ENCODE results near the gene HASPIN. TPM values are rescaled to one million over a fixed set of nuclear protein-coding genes. Genes with fewer than 3 reads are reported as not detected.
A peak's percentile ranks its signal among the peaks of the same experiment; 100 is the strongest.

HASPIN gene
- total and polyA plus RNA-seq, 8 donors, result 1.9 to 4.5 (median 2.6) TPM

GRCh38 chr17:3754458-3755334 lies 31.0 kb downstream of the HASPIN start:
- ATAC-seq (peak; percentile 95), DNase-seq (peak; percentile 51 to 94 (median 90))
- no peak for TF ChIP-seq CTCF (IDR thresholded peaks at IDR 0.05)
- H3K4me1 ChIP-seq, result peaks cover 0 to 12% of the 10 kb centered on the region in 2 donors
- no peaks in the 10 kb centered on the region for H3K36me3 ChIP-seq
- peak overlapping the region in 1 of 2 donors; percentile 63 for H3K27ac ChIP-seq
- peaks cover 0 to 1% of the 10 kb centered on the region in 2 donors for H3K9me3 ChIP-seq
- H3K27me3 ChIP-seq, result peaks cover 0 to 21% of the 10 kb centered on the region in 2 donors
- intact Hi-C loops (cut with DNase I), result no loop called here
- H3K4me3 ChIP-seq, result peak overlapping the region; percentile 24 to 42

DNA sequence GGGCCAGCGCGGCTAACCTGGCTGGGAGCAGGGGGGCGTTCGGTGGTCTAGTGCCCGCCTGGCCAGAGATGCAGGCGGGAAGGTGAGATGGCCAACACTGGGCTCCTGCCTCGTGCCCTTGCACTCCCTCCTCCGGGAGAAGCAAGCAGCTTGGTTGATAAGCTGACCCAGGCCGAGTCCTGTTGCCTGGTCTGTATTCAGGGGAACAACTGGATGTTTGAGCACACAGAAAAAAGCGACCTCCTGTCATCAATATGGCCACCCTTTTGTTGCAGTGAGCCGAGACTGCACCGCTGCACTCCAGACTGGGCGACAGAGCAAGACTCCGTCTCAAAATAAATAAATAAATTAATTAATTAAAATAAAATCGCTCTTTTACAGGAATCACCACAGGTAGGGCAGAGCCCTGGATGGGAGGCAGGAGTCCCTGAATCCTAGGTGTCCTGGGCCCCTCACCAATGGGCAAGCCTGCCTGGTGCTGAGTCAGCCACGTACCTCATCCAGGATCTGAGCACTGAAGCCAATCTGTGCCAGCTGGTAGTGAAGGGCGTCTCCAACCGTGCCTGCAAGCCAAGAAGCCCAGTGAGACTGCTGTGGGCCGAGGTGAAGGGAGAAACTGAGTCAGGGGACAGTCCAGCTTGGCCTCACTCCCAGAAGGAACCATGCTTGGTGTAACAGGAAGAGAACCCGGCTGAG lies 31.8 kb downstream of the HASPIN start:
- DNase-seq (no peak), ATAC-seq (no peak)
- Histone ChIP-seq H3K27ac (peak overlapping the region in 1 of 2 donors; percentile 63), H3K4me3 (peak overlapping the region; percentile 24 to 42), H3K4me1 (peaks cover 0 to 12% of the 10 kb centered on the region in 2 donors), H3K36me3 (no peaks in the 10 kb centered on the region), H3K27me3 (peaks cover 0 to 14% of the 10 kb centered on the region in 2 donors), H3K9me3 (peaks cover 0 to 6% of the 10 kb centered on the region in 2 donors)
- intact Hi-C loops (cut with DNase I), result no loop called here
- TF ChIP-seq CTCF (IDR thresholded peaks at IDR 0.05), result no peak

GRCh38 chr17:3759597-3760216 lies 36.0 kb downstream of the HASPIN start:
- Histone ChIP-seq H3K36me3 (no peaks in the 10 kb centered on the region), H3K4me1 (peaks cover 0 to 9% of the 10 kb centered on the region in 2 donors), H3K9me3 (peaks cover 0 to 6% of the 10 kb centered on the region in 2 donors), H3K4me3 (no peak overlapping the region), H3K27ac (no peak overlapping the region), H3K27me3 (peaks cover 0 to 8% of the 10 kb centered on the region in 2 donors)
- peak in 1 of 4 donors; percentile 3 for DNase-seq
- intact Hi-C loops (cut with DNase I), result no loop called here
- no peak for ATAC-seq
- TF ChIP-seq CTCF (IDR thresholded peaks at IDR 0.05), result no peak

DNA sequence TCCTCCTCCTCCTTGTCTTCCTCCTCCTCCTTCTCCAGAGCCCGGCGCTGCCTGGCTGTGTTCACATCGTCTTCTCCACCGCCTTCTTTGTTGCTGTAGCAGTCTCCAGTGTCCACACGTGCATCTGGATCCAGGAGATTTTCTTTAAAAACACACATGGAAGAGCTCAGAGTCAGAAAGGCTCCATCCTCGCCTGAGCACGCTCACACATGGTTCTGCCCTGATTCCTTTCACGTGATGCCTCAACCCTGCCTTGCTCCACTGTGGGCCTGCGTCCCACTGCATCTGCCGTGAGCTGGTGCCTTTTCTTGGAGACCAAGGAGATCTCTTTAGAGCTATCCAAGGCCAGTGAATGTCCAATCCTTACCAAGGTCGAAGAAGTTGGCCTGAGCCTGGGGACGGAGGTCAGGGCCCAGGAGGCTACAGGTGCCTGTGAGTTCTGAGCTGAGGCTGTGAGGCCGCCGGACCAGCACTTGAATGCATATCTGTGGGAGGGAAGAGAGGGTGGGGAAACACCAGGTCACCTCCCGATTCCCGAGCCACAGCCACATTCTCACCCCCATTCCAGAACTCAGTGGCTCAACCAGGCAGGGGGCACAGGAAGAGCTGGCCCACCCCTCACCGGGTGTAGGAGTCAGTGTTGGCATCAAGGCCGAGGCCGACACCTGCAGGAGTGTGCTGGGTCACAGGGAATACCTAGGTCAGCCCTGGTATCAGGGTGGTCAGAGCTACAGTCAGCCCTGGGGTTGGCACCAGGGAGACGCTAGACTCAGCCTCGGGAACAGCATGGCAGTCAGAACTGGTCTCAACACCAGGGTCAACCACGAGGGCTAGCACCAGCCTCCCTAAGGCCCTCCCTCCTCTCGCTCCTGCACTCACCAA lies 37.6 kb downstream of the HASPIN start:
- no peak for TF ChIP-seq CTCF (IDR thresholded peaks at IDR 0.05)
- no peak overlapping the region for H3K4me3 ChIP-seq
- no peaks in the 10 kb centered on the region for H3K27me3 ChIP-seq
- peaks cover 0 to 6% of the 10 kb centered on the region in 2 donors for H3K9me3 ChIP-seq
- H3K4me1 ChIP-seq, result peaks cover 0 to 11% of the 10 kb centered on the region in 2 donors
- ATAC-seq (no peak), DNase-seq (peak in 1 of 4 donors; percentile 44)
- no peak overlapping the region for H3K27ac ChIP-seq
- intact Hi-C loops (cut with DNase I), result no loop called here
- no peaks in the 10 kb centered on the region for H3K36me3 ChIP-seq
